Prostate gland (tissue), 2 donors: ENCODE measurements around the gene CAMKK1. TPM values are rescaled to one million over a fixed set of nuclear protein-coding genes. Genes with fewer than 3 reads are reported as not detected.

ENCODE experiments used
- DNase-seq: peaks from one replicate; pipeline ENCODE4 v3.0.0-alpha.2; 2019; ENCODE audit warnings: low spot score
- H3K27ac ChIP-seq, 2 donors: fragments of 200-600 bp; sonication (generic); 2 replicates each; pipeline ENCODE4 v1.5.1; 2017 to 2019
- H3K27me3 ChIP-seq: fragments of 200-600 bp; sonication (generic); replicated peaks from 2 replicates; pipeline ENCODE4 v1.5.1; 2019; ENCODE audit not compliant: insufficient read depth
- H3K36me3 ChIP-seq, 2 donors: fragments of 200-600 bp; sonication (generic); 1 replicate in 1 of 2; 2 replicates in 1 of 2; pipeline versions ENCODE4 v1.5.1 to v1.8.1; 2017 to 2019
- H3K4me1 ChIP-seq: fragments of 200-600 bp; sonication (generic); replicated peaks from 2 replicates; pipeline ENCODE4 v1.5.1; 2019
- H3K4me3 ChIP-seq, 2 donors: fragments of 200-600 bp; sonication (generic); 2 replicates each; pipeline ENCODE4 v1.5.1; 2017 to 2019
- H3K9me3 ChIP-seq: fragments of 200-600 bp; sonication (generic); 2 replicates; pipeline ENCODE4 v1.5.1; 2017
- POLR2A ChIP-seq: fragments of 450-650 bp; IDR thresholded peaks from one replicate; pipeline ENCODE4 v1.6.1; 2016; ENCODE audit warnings: antibody characterized with exemption, mild to moderate bottlenecking
- POLR2AphosphoS5 ChIP-seq: sonication (generic); formaldehyde crosslinking; IDR thresholded peaks from one replicate; pipeline ENCODE4 v1.6.1; 2017; ENCODE audit warnings: antibody characterized with exemption
- WGBS: methylation state at CpG from one replicate; pipeline ENCODE4 v1.1.5; 2018; 5-methylcytosine and 5-hydroxymethylcytosine counted together
- intact Hi-C: fragments of 100-400 bp; cut with DNase I; formaldehyde crosslinking; loops from one replicate; pipeline ENCODE4 v1.14.2; 2022
- total RNA-seq, 2 donors: library from RNA; depleted of rRNA; stranded (reverse); fragments of >200 nt; gene quantifications; one replicate each; pipeline ENCODE4 v1.1.0, GENCODE V29; 2016
- TF ChIP-seq, protein P1 (sequence below), 4 experiments: fragments of 200-600 bp in 2 of 4; fragments of 450-650 bp in 2 of 4; sonication (generic) in 2 of 4; IDR thresholded peaks; 1 replicate in 3 of 4; 2 replicates in 1 of 4; pipeline ENCODE4 v1.5.1; 2016 to 2019; ENCODE audit warnings: antibody characterized with exemption in 4 of 4, mild to moderate bottlenecking in 2 of 4, moderate library complexity in 2 of 4

CAMKK1 gene
- total RNA-seq, 2 donors from 2014 or later: 2.0 to 12.8 TPM

DNA sequence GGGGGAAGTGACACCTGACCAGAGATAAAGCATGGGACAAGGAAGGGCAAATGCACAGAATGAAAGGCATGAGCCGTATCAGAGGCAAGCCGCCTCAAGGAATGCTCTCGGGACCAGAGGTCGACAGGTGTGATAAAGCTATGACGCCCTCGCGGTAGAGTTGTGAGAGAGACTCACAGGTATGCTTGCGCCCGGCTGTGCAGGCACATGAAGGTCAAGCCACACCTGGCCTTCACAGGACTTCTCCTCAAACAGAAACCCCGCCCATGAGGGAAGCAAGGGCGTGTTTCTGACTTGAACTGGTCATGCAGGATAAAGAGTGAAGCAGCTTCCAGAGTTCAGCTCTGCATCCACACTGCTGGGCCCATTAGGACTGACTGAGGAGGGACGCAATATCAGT, 54.6 kb downstream of the CAMKK1 start:
- Histone ChIP-seq H3K9me3 (no peaks in the 10 kb centered on the region), H3K27me3 (no peaks in the 10 kb centered on the region), H3K4me1 (no peaks in the 10 kb centered on the region), H3K27ac (no peak overlapping the region), H3K4me3 (no peak overlapping the region), H3K36me3 (no peaks in the 10 kb centered on the region)
- no peak for DNase-seq
- WGBS: 79% methylated on average over 12 of the region's 12 CpGs
- no peak for TF ChIP-seq POLR2A
- intact Hi-C loops: no loop called here

- no peaks in the 10 kb centered on the region for H3K36me3 ChIP-seq
- H3K27me3 ChIP-seq: no peaks in the 10 kb centered on the region
- TF ChIP-seq POLR2AphosphoS5: no peak
- TF ChIP-seq, protein P1, sequence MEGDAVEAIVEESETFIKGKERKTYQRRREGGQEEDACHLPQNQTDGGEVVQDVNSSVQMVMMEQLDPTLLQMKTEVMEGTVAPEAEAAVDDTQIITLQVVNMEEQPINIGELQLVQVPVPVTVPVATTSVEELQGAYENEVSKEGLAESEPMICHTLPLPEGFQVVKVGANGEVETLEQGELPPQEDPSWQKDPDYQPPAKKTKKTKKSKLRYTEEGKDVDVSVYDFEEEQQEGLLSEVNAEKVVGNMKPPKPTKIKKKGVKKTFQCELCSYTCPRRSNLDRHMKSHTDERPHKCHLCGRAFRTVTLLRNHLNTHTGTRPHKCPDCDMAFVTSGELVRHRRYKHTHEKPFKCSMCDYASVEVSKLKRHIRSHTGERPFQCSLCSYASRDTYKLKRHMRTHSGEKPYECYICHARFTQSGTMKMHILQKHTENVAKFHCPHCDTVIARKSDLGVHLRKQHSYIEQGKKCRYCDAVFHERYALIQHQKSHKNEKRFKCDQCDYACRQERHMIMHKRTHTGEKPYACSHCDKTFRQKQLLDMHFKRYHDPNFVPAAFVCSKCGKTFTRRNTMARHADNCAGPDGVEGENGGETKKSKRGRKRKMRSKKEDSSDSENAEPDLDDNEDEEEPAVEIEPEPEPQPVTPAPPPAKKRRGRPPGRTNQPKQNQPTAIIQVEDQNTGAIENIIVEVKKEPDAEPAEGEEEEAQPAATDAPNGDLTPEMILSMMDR (IDR thresholded peaks at IDR 0.05): no peak
- no peak for TF ChIP-seq POLR2A
- intact Hi-C loops: no loop called here
- 85% methylated on average over 10 of the region's 10 CpGs for WGBS
- H3K9me3 ChIP-seq: no peaks in the 10 kb centered on the region
- no peaks in the 10 kb centered on the region for H3K4me1 ChIP-seq
- no peak overlapping the region for H3K27ac ChIP-seq
- DNase-seq: no peak
- no peak overlapping the region for H3K4me3 ChIP-seq
Measured at GRCh38 chr17:3836551-3836950, 56.3 kb downstream of the CAMKK1 start.

DNA sequence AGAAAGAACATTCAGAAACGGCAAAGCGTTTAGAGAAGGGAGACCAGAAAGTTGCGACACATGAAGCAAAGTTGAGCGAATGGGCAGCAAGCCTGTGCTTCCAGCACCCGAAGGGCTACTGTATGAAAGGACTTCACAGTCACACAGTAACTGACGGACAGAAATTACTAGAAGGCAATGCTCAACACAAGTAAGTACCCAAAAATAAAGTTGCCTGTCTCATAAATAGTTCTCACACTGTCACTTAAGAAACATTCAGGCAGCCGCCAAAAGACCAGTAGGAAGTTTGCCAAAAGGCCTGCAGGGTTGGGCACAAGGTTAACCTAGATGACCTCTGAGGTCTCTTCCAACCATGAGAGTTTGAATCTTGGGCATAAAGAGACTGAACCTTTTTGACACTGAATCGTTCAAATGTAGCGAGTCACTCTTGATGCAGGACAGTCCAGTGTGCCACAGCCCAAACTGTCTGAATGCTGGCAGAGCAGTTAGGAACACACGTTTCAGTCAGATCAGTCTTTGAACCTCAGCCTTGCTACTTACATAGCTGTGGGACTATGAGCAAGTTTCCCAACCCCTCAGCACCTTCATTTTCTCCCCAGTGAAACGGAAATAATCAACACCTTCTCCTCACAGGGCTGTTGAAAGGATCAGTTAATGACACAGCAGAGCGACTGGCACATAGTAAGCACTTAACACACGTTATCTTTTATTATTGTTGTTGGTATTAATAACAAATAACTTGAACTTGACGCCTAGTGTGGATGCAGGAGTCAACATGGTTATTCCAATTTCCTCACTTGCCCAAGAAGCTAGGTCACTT, 57.2 kb downstream of the CAMKK1 start:
- DNase-seq: no peak
- 80% methylated on average over 14 of the region's 14 CpGs for WGBS
- Histone ChIP-seq H3K4me3 (no peak overlapping the region), H3K9me3 (no peaks in the 10 kb centered on the region), H3K27ac (no peak overlapping the region), H3K36me3 (no peaks in the 10 kb centered on the region), H3K27me3 (no peaks in the 10 kb centered on the region), H3K4me1 (no peaks in the 10 kb centered on the region)
- TF ChIP-seq, protein P1 (IDR thresholded peaks at IDR 0.05): no peak
- TF ChIP-seq POLR2A: no peak
- no peak for TF ChIP-seq POLR2AphosphoS5
- intact Hi-C loops: no loop called here

GRCh38 chr17:3834811-3835210, 58.0 kb downstream of the CAMKK1 start:
- TF ChIP-seq, protein P1 (IDR thresholded peaks at IDR 0.05): no peak
- no peak for TF ChIP-seq POLR2A
- Histone ChIP-seq H3K27me3 (no peaks in the 10 kb centered on the region), H3K27ac (no peak overlapping the region), H3K9me3 (no peaks in the 10 kb centered on the region), H3K4me3 (no peak overlapping the region), H3K36me3 (no peaks in the 10 kb centered on the region), H3K4me1 (no peaks in the 10 kb centered on the region)
- intact Hi-C loops: no loop called here
- 93% methylated on average over 4 of the region's 4 CpGs for WGBS
- DNase-seq: no peak

DNA sequence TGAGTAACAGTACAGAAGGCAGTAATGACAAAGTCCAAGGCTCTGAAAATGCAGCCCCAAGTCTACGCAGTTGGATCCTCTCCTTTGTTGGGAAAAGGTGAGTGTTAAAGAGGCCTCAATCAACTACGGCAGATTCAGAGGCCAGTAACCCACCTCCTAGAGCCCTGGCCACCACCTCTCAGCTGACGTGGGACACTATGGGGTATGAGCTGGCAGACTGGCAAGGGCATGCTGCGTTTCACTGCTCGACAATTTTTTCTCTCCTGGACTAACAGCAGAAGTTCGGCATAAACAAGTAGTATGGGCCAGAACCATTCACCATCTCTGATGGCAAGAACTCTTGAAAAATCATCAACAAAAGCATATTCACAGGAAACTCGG, 64.0 kb downstream of the CAMKK1 start:
- H3K36me3 ChIP-seq: no peaks in the 10 kb centered on the region
- H3K27ac ChIP-seq: peak overlapping the region in 1 of 2 donors; percentile 25
- H3K4me3 ChIP-seq: no peak overlapping the region
- 86% methylated on average over 7 of the region's 7 CpGs for WGBS
- no peaks in the 10 kb centered on the region for H3K27me3 ChIP-seq
- intact Hi-C loops: no loop called here
- DNase-seq: no peak
- TF ChIP-seq POLR2A: no peak
- TF ChIP-seq POLR2AphosphoS5: no peak
- H3K9me3 ChIP-seq: no peaks in the 10 kb centered on the region
- no peaks in the 10 kb centered on the region for H3K4me1 ChIP-seq
